ENCODE measurements around the gene BPIFB1.

Gene BPIFB1

GRCh38 chr20:33239979-33240736, 42.9 kb upstream of the BPIFB1 start:
- no peak for DNase-seq (ENCODE audit: low read depth in 1 of 2, low spot score in 1 of 2)
- no peak for TF ChIP-seq GABPA (IDR thresholded peaks at IDR 0.05; ENCODE audit: low read depth)
- no peak for TF ChIP-seq SPI1 (IDR thresholded peaks at IDR 0.05; ENCODE audit: borderline replicate concordance, low read depth)
- no peak for TF ChIP-seq CTCF (IDR thresholded peaks at IDR 0.05; ENCODE audit: insufficient read depth, low read length)
- TF ChIP-seq, protein P1, sequence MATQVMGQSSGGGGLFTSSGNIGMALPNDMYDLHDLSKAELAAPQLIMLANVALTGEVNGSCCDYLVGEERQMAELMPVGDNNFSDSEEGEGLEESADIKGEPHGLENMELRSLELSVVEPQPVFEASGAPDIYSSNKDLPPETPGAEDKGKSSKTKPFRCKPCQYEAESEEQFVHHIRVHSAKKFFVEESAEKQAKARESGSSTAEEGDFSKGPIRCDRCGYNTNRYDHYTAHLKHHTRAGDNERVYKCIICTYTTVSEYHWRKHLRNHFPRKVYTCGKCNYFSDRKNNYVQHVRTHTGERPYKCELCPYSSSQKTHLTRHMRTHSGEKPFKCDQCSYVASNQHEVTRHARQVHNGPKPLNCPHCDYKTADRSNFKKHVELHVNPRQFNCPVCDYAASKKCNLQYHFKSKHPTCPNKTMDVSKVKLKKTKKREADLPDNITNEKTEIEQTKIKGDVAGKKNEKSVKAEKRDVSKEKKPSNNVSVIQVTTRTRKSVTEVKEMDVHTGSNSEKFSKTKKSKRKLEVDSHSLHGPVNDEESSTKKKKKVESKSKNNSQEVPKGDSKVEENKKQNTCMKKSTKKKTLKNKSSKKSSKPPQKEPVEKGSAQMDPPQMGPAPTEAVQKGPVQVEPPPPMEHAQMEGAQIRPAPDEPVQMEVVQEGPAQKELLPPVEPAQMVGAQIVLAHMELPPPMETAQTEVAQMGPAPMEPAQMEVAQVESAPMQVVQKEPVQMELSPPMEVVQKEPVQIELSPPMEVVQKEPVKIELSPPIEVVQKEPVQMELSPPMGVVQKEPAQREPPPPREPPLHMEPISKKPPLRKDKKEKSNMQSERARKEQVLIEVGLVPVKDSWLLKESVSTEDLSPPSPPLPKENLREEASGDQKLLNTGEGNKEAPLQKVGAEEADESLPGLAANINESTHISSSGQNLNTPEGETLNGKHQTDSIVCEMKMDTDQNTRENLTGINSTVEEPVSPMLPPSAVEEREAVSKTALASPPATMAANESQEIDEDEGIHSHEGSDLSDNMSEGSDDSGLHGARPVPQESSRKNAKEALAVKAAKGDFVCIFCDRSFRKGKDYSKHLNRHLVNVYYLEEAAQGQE (IDR thresholded peaks at IDR 0.05; ENCODE audit: insufficient replicate concordance, low read depth), result no peak
- TF ChIP-seq POLR2AphosphoS5 (IDR thresholded peaks at IDR 0.05; ENCODE audit: low read depth), result no peak
- peaks cover 2% of the 10 kb centered on the region for H3K27me3 ChIP-seq (ENCODE audit: insufficient read depth, poor library complexity, severe bottlenecking)
- H3K27ac ChIP-seq (replicated peaks), result no peak overlapping the region
- no peak overlapping the region for H3K4me3 ChIP-seq (replicated peaks; ENCODE audit: insufficient read depth, low read length)

GRCh38 chr20:33240923-33241322, 42.1 kb upstream of the BPIFB1 start:
- Histone ChIP-seq H3K4me3 (replicated peaks; ENCODE audit: insufficient read depth, low read length) (no peak overlapping the region), H3K27ac (replicated peaks) (no peak overlapping the region), H3K27me3 (ENCODE audit: insufficient read depth, poor library complexity, severe bottlenecking) (peaks cover 2% of the 10 kb centered on the region)
- TF ChIP-seq GABPA (IDR thresholded peaks at IDR 0.05; ENCODE audit: low read depth), result no peak
- no peak for TF ChIP-seq SPI1 (IDR thresholded peaks at IDR 0.05; ENCODE audit: borderline replicate concordance, low read depth)
- no peak for TF ChIP-seq CTCF (IDR thresholded peaks at IDR 0.05; ENCODE audit: insufficient read depth, low read length)
- TF ChIP-seq, protein P1 (IDR thresholded peaks at IDR 0.05; ENCODE audit: insufficient replicate concordance, low read depth), result no peak
- TF ChIP-seq POLR2AphosphoS5 (IDR thresholded peaks at IDR 0.05; ENCODE audit: low read depth), result no peak
- no peak for DNase-seq (ENCODE audit: low read depth in 1 of 2, low spot score in 1 of 2)

DNA sequence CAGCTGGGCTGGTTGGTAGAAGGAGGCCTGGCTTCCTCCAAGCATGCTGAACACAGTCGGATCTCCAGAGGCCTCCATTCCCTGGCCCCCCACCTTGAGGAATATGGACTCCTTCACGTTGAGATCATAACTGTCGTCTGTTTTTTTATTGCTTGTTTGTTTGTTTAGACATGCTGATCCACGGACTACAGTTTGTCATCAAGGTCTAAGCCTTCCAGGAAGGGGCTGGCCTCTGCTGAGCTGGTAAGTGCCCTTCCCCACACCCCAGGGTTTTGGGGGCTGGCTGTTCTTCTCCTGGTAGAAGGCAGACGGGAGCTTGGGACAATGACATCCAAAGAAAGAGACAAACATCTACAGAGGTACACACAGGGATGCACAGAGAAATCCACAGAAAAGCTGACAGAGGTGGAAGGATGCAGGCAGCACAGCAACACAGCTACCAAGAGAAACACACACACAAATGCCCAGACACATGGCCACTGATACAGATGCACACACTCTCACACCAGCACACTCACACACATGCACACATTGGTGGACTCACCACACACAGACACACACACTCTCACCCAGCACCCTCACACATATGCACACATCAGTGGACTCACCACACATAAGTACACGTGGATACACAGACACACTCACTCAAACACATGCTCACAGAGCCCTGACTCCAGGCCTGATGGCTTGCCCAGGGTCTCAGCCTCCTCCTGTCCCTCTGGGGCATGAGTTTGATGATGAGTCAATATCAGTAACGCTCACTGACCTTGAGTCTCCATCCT, 40.5 kb upstream of the BPIFB1 start:
- Histone ChIP-seq H3K4me3 (replicated peaks; ENCODE audit: insufficient read depth, low read length) (no peak overlapping the region), H3K27ac (replicated peaks) (no peak overlapping the region), H3K27me3 (ENCODE audit: insufficient read depth, poor library complexity, severe bottlenecking) (no peaks in the 10 kb centered on the region)
- no peak for DNase-seq (ENCODE audit: low read depth in 1 of 2, low spot score in 1 of 2)
- no peak for TF ChIP-seq SPI1 (IDR thresholded peaks at IDR 0.05; ENCODE audit: borderline replicate concordance, low read depth)
- no peak for TF ChIP-seq GABPA (IDR thresholded peaks at IDR 0.05; ENCODE audit: low read depth)
- TF ChIP-seq POLR2AphosphoS5 (IDR thresholded peaks at IDR 0.05; ENCODE audit: low read depth), result no peak
- TF ChIP-seq CTCF (IDR thresholded peaks at IDR 0.05; ENCODE audit: insufficient read depth, low read length), result no peak
- TF ChIP-seq, protein P1 (IDR thresholded peaks at IDR 0.05; ENCODE audit: insufficient replicate concordance, low read depth), result no peak

Data from HL-60 (cell line).